ENCODE measurements around the gene HID1. TPM values are rescaled to one million over a fixed set of nuclear protein-coding genes. Genes with fewer than 3 reads are reported as not detected.

The HID1 gene
- total and polyA plus RNA-seq, 2 of the 4 experiments (the other 2 are of a cell fraction): 0.18 to 1.7 TPM

DNA sequence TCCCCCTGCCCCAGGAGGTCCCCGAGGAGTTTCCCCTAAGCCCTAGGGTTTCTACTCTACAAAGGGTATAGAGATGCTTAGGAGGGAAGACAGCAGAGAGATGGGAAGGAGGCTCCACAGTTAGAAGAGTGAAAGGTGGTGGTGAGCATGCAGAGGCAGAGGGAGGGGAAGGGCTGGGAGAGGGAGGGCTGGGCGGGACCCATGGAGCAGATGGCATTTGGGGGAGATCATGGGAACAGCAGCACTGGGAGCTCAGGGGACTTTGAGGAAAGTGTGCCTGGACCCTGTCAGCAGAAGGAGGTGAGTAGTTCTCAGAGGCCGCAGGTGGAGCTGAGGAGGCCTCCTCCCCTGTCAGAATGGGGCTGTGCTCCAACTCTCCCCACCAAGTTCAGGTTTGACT, 37.5 kb downstream of the HID1 start:
- Histone ChIP-seq H3K56ac (ENCODE audit: extremely low read depth, insufficient read depth, low read length) (no peak overlapping the region), H2BK120ac (ENCODE audit: low read depth, low read length) (no peak overlapping the region), H2AFZ (replicated peaks; ENCODE audit: low read length, poor library complexity) (no peak overlapping the region), H3K4me3 (ENCODE audit: insufficient read depth, low read depth, low read length) (no peak overlapping the region), H3K14ac (replicated peaks; ENCODE audit: low read depth, low read length) (no peak overlapping the region), H2AK9ac (replicated peaks; ENCODE audit: low read depth, low read length, poor library complexity) (no peak overlapping the region), H2BK15ac (ENCODE audit: low read depth, low read length) (no peak overlapping the region), H4K8ac (ENCODE audit: low read depth in 2 of 2, low read length in 2 of 2) (no peak overlapping the region), H4K20me1 (ENCODE audit: insufficient read depth, low read length) (no peaks in the 10 kb centered on the region), H3K23ac (ENCODE audit: low read depth, low read length) (no peak overlapping the region), H3K36me3 (ENCODE audit: control insufficient read depth, insufficient read depth, low read length) (no peaks in the 10 kb centered on the region), H3K4me1 (ENCODE audit: control insufficient read depth, insufficient read depth, low read length) (peaks cover 2% of the 10 kb centered on the region; the same call in 1 of the 2 replicates), H3K4me2 (ENCODE audit: low read depth, low read length) (no peak overlapping the region), H3K79me1 (ENCODE audit: low read depth in 1 of 2, low read length in 2 of 2) (no peaks in the 10 kb centered on the region), H3K9me1 (ENCODE audit: insufficient read depth, low read length) (no peaks in the 10 kb centered on the region), H3K27me3 (ENCODE audit: control insufficient read depth, insufficient read depth, low read length) (peaks cover 73% of the 10 kb centered on the region), H3K27ac (ENCODE audit: insufficient read depth, low read length) (no peak overlapping the region), H3K9ac (ENCODE audit: low read depth, low read length) (no peak overlapping the region), H3K18ac (ENCODE audit: low read depth, low read length) (no peak overlapping the region), H2AK5ac (ENCODE audit: low read depth, low read length) (no peak overlapping the region), H2BK5ac (ENCODE audit: low read depth, low read length, poor library complexity, severe bottlenecking) (no peak overlapping the region), H4K91ac (ENCODE audit: insufficient read depth, low read depth, low read length) (no peak overlapping the region), H3K9me3 (ENCODE audit: control insufficient read depth, insufficient read depth, low read length) (no peaks in the 10 kb centered on the region), H4K5ac (ENCODE audit: low read depth, low read length) (no peak overlapping the region), H3K4ac (ENCODE audit: low read depth, low read length) (no peak overlapping the region), H2BK20ac (ENCODE audit: low read depth, low read length) (no peak overlapping the region)
- dilution Hi-C loops (cut with HindIII; ENCODE audit: low sequenced_read_pairs, unreplicated experiment) (no loop called here), intact Hi-C loops (cut with micrococcal nuclease) (no loop called here), in situ Hi-C loops (cut with MboI; ENCODE audit: low sequenced_read_pairs) (no loop called here)
- ChIA-PET POLR2A (ENCODE audit: unreplicated experiment) (no interaction called here), CTCF (no interaction called here)
- WGBS, 2 experiments (ENCODE audit: extremely low coverage in 2 of 2, insufficient read length in 1 of 2): no CpG with 5 or more reads among the region's 3 CpGs
- DNase-seq: no peak
- no TSS peak for BruUV-seq (replicated peaks)
- TF ChIP-seq RCOR1 (IDR thresholded peaks at IDR 0.05; ENCODE audit: insufficient replicate concordance, low read length) (no peak), BHLHE40 (IDR thresholded peaks at IDR 0.05; ENCODE audit: low read depth, low read length) (no peak), FOS (IDR thresholded peaks at IDR 0.05; ENCODE audit: low read depth, low read length) (no peak), RFX5 (IDR thresholded peaks at IDR 0.05; ENCODE audit: low read depth, low read length) (no peak), MAZ (IDR thresholded peaks at IDR 0.05; ENCODE audit: borderline replicate concordance, low read depth, low read length) (no peak), MAFK (IDR thresholded peaks at IDR 0.05; ENCODE audit: low read depth, low read length) (no peak), POLR2A (IDR thresholded peaks at IDR 0.05; ENCODE audit: low read depth, low read length) (no peak), CHD1 (IDR thresholded peaks at IDR 0.05; ENCODE audit: low read depth, low read length) (no peak)
- TF ChIP-seq, protein P1, sequence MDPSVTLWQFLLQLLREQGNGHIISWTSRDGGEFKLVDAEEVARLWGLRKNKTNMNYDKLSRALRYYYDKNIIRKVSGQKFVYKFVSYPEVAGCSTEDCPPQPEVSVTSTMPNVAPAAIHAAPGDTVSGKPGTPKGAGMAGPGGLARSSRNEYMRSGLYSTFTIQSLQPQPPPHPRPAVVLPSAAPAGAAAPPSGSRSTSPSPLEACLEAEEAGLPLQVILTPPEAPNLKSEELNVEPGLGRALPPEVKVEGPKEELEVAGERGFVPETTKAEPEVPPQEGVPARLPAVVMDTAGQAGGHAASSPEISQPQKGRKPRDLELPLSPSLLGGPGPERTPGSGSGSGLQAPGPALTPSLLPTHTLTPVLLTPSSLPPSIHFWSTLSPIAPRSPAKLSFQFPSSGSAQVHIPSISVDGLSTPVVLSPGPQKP (IDR thresholded peaks at IDR 0.05; ENCODE audit: borderline replicate concordance, low read depth, low read length): no peak
- no peak for ATAC-seq (ENCODE audit: low read depth)
